ENCODE measurements around the gene GTF3C4. TPM values are rescaled to one million over a fixed set of nuclear protein-coding genes. Genes with fewer than 3 reads are reported as not detected.

Gene GTF3C4
- total and polyA plus RNA-seq, 2 of the 13 experiments (the other 11 are each of a cell fraction or from before 2014, with no cell fraction given): 2.6 to 12.9 TPM

GRCh38 chr9:132722564-132723065 lies 52.4 kb downstream of the GTF3C4 start:
- Histone ChIP-seq H3K9ac (ENCODE audit: insufficient read depth, low read depth, low read length) (no peak overlapping the region), H3K4me1 (ENCODE audit: insufficient read depth, low read length) (no peaks in the 10 kb centered on the region), H3K36me3 (replicated peaks in 1 of 2; ENCODE audit: control insufficient read depth in 1 of 2, insufficient read depth in 2 of 2, low read length in 2 of 2) (no peaks in the 10 kb centered on the region), H3K4me2 (ENCODE audit: low read depth, low read length) (no peak overlapping the region), H3K27me3 (ENCODE audit: control insufficient read depth in 1 of 2, insufficient read depth in 2 of 2, low read length in 2 of 2) (peaks cover 3 to 17% of the 10 kb centered on the region in 2 experiments; a peak in 4 of 5 replicates), H3K4me3 (replicated peaks in 1 of 3; ENCODE audit: insufficient read depth in 1 of 3, low read depth in 2 of 3, low read length in 3 of 3) (no peak overlapping the region), H3K79me2 (ENCODE audit: insufficient read depth, low read length) (no peaks in the 10 kb centered on the region), H3K9me3 (ENCODE audit: low read length) (no peaks in the 10 kb centered on the region), H4K20me1 (ENCODE audit: insufficient read depth, low read length) (no peaks in the 10 kb centered on the region), H3K27ac (ENCODE audit: extremely low read length, insufficient read depth, low read length) (no peak overlapping the region), H2AFZ (ENCODE audit: low read length) (no peak overlapping the region)
- CTCF ChIA-PET (ENCODE audit: low intra/inter-chr PET ratio, low total read pairs): no interaction called here
- FAIRE-seq (no peak), DNase-seq (ENCODE audit: low spot score) (no peak), ATAC-seq (no peak)
- POLR2A ChIA-PET: no interaction called here
- in situ Hi-C loops (cut with HindIII; ENCODE audit: extremely low pct_ligation_motif_present, low pct_unique_long_range_greater_than_20kb) (no loop called here), intact Hi-C loops (cut with micrococcal nuclease; ENCODE audit: unreplicated experiment) (no loop called here)
- 41% methylated on average over 13 of the region's 16 CpGs for WGBS (ENCODE audit: low lambda C conversion rate)
- BruUV-seq (replicated peaks): no TSS peak
- TF ChIP-seq CHCHD3 (CRISPR knock-in tag; IDR thresholded peaks at IDR 0.05): no peak
- no peak for TF ChIP-seq HINFP (CRISPR knock-in tag; IDR thresholded peaks at IDR 0.05; ENCODE audit: low read depth)
- no peak for TF ChIP-seq SOX5 (CRISPR knock-in tag; IDR thresholded peaks at IDR 0.05; ENCODE audit: borderline replicate concordance)
- TF ChIP-seq ZFP36 (IDR thresholded peaks at IDR 0.05; ENCODE audit: borderline replicate concordance, low read depth, low read length, partially characterized antibody): no peak
- TF ChIP-seq KIAA2018 (CRISPR knock-in tag; IDR thresholded peaks at IDR 0.05; ENCODE audit: borderline replicate concordance): no peak
- TF ChIP-seq ZNF703 (CRISPR knock-in tag; IDR thresholded peaks at IDR 0.05; ENCODE audit: borderline replicate concordance): no peak
- TF ChIP-seq ZBED4 (CRISPR knock-in tag; IDR thresholded peaks at IDR 0.05; ENCODE audit: borderline replicate concordance): no peak
- no peak for TF ChIP-seq KDM4B (CRISPR knock-in tag; IDR thresholded peaks at IDR 0.05)
